Cardiac muscle cell (in vitro differentiated cells and primary cell): ENCODE data around the gene GUCY2F. TPM values are rescaled to one million over a fixed set of nuclear protein-coding genes. Genes with fewer than 3 reads are reported as not detected.

ENCODE experiments used
- DNase-seq, 2 donors: peaks; one replicate each; pipeline versions ENCODE4 v3.0.0 to v3.0.0-alpha.2; 2010 to 2017; ENCODE audit warnings: low read depth in 1 of 2, low spot score in 1 of 2
- H3K27ac ChIP-seq: fragments of 200-600 bp; sonication (generic); 2 replicates; pipeline ENCODE4 v1.5.1; 2016
- H3K27me3 ChIP-seq: fragments of 200-600 bp; sonication (generic); 2 replicates; pipeline ENCODE4 v1.6.0; 2016; ENCODE audit warnings: control low read depth
- H3K36me3 ChIP-seq: fragments of 200-600 bp; sonication (generic); 2 replicates; pipeline ENCODE4 v1.5.1; 2016; ENCODE audit warnings: control low read depth
- H3K4me1 ChIP-seq: fragments of 200-600 bp; sonication (generic); 2 replicates; pipeline ENCODE4 v1.8.1; 2017; ENCODE audit warnings: low read depth, mild to moderate bottlenecking, mixed run types
- H3K4me3 ChIP-seq: fragments of 200-600 bp; sonication (generic); 2 replicates; pipeline ENCODE4 v1.5.1; 2016; ENCODE audit warnings: mild to moderate bottlenecking
- H3K9me3 ChIP-seq: fragments of 200-600 bp; sonication (generic); 2 replicates; pipeline ENCODE4 v1.5.1; 2017; ENCODE audit warnings: low read depth, mild to moderate bottlenecking, control low read depth
- CTCF ChIP-seq: IDR thresholded peaks from 2 replicates; pipeline ENCODE4 v1.5.1; 2012; ENCODE audit warnings: low read depth, mild to moderate bottlenecking, low read length
- polyA plus RNA-seq: library from polyadenylated mRNA; unstranded; fragments of >200 nt; fragmentation: Nextera tagmentation; extraction: Ambion mirVana; gene quantifications from 2 replicates; pipeline ENCODE4 v1.2.1, GENCODE V29; 2016
- total RNA-seq: library from RNA; depleted of rRNA; stranded (reverse); fragments of >200 nt; gene quantifications from 2 replicates; pipeline ENCODE4 v1.2.3, GENCODE V29; 2016

The GUCY2F gene
- total and polyA plus RNA-seq, 2 experiments from 2014 or later: not detected

GRCh38 chrX:109398061-109398460 lies 83.8 kb downstream of the GUCY2F start:
- Histone ChIP-seq H3K27ac (no peak overlapping the region), H3K4me1 (no peaks in the 10 kb centered on the region), H3K4me3 (no peak overlapping the region), H3K27me3 (no peaks in the 10 kb centered on the region), H3K9me3 (no peaks in the 10 kb centered on the region), H3K36me3 (no peaks in the 10 kb centered on the region)
- DNase-seq: no peak
- TF ChIP-seq CTCF: no peak

- peak in 1 of 2 donors; percentile 8 for DNase-seq
- no peaks in the 10 kb centered on the region for H3K9me3 ChIP-seq
- peak; percentile 6 for TF ChIP-seq CTCF
- no peaks in the 10 kb centered on the region for H3K27me3 ChIP-seq
- no peak overlapping the region for H3K4me3 ChIP-seq
- no peaks in the 10 kb centered on the region for H3K36me3 ChIP-seq
- H3K4me1 ChIP-seq: no peaks in the 10 kb centered on the region
- no peak overlapping the region for H3K27ac ChIP-seq
Observed at GRCh38 chrX:109393859-109394258, 88.0 kb downstream of the GUCY2F start.

GRCh38 chrX:109392895-109393294 lies 89.0 kb downstream of the GUCY2F start:
- no peak for DNase-seq
- no peak overlapping the region for H3K4me3 ChIP-seq

GRCh38 chrX:109390556-109390955 lies 91.3 kb downstream of the GUCY2F start:
- Histone ChIP-seq H3K4me3 (no peak overlapping the region), H3K27ac (no peak overlapping the region)

More at GRCh38 chrX:109392895-109393294, 89.0 kb downstream of the GUCY2F start:
- no peaks in the 10 kb centered on the region for H3K36me3 ChIP-seq
- no peak for TF ChIP-seq CTCF
- H3K9me3 ChIP-seq: no peaks in the 10 kb centered on the region
- no peaks in the 10 kb centered on the region for H3K4me1 ChIP-seq
- H3K27ac ChIP-seq: no peak overlapping the region
- H3K27me3 ChIP-seq: no peaks in the 10 kb centered on the region

DNA sequence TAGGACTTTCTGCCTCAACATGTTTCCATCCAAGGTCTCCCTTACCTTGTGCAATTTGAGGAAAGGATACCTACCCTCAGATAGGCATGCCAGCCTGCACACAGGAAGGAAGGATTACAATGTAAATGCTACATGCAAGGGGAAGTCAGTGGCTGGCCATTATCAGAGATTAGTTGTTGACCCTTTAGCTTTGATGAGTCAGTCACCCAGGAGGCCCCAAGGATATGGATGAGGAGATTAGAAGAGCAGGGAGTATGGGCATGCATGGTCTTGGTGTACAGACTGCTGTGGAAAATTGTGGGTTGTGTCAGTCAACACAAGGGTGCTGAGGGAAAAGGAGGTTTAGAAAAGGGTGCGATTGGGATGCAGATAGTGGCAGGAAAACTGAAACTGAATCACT lies 92.0 kb downstream of the GUCY2F start:
- H3K27ac ChIP-seq: no peak overlapping the region
- H3K4me3 ChIP-seq: no peak overlapping the region
- no peaks in the 10 kb centered on the region for H3K27me3 ChIP-seq
- no peaks in the 10 kb centered on the region for H3K9me3 ChIP-seq
- no peaks in the 10 kb centered on the region for H3K4me1 ChIP-seq
- no peak for TF ChIP-seq CTCF
- no peaks in the 10 kb centered on the region for H3K36me3 ChIP-seq
- no peak for DNase-seq

More at GRCh38 chrX:109390556-109390955, 91.3 kb downstream of the GUCY2F start:
- Histone ChIP-seq H3K27me3 (no peaks in the 10 kb centered on the region), H3K9me3 (no peaks in the 10 kb centered on the region), H3K4me1 (no peaks in the 10 kb centered on the region), H3K36me3 (no peaks in the 10 kb centered on the region)
- no peak for DNase-seq
- no peak for TF ChIP-seq CTCF

- H3K9me3 ChIP-seq: no peaks in the 10 kb centered on the region
- H3K36me3 ChIP-seq: no peaks in the 10 kb centered on the region
- no peaks in the 10 kb centered on the region for H3K27me3 ChIP-seq
- peak; percentile 57 to 61 for DNase-seq
- H3K27ac ChIP-seq: no peak overlapping the region
- H3K4me3 ChIP-seq: no peak overlapping the region
- TF ChIP-seq CTCF: peak; percentile 55
- H3K4me1 ChIP-seq: no peaks in the 10 kb centered on the region
Observed at GRCh38 chrX:109384699-109385098, 97.2 kb downstream of the GUCY2F start.
